ENCODE measurements around the gene ATXN1. TPM values are rescaled to one million over a fixed set of nuclear protein-coding genes. Genes with fewer than 3 reads are reported as not detected.

Gene ATXN1
- total RNA-seq, 1 experiment from 2014 or later, result 8.1 TPM

DNA sequence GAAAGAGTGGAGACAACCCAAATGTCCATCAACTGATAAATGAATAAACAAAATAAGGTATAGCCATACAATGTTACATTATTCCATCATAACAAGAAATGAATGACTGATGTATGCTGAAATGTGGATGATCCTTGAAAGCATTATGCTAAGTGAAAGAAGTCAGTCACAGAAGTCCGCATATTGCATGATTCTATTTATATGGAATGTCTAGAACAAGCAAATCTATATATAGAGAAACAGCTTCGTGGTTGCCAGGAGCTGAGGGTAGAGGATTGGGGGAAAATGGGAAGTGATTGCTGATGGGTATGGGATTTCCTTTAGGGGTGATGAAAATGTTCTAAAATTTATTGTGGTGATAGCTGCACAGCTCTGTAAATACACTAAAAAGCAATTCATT is 196.8 kb downstream of the ATXN1 start:
- no peak for DNase-seq (ENCODE audit: low spot score)
- ChIA-PET CTCF (no interaction called here), POLR2A (no interaction called here)
- Mint-ChIP-seq H3K27me3 (ENCODE audit: low read depth) (no peaks in the 10 kb centered on the region), H3K4me3 (no peak overlapping the region), H3K36me3 (no peaks in the 10 kb centered on the region), H3K4me1 (0 out of 2 replicates have a peak, but pooled peaks cover 3% of the 10 kb centered on the region), H3K9me3 (no peaks in the 10 kb centered on the region), H3K27ac (no peak overlapping the region)
- TF ChIP-seq ZNF281 (CRISPR knock-in tag; IDR thresholded peaks at IDR 0.05) (no peak), NR2C2 (CRISPR knock-in tag; IDR thresholded peaks at IDR 0.05) (no peak), PRRX2 (CRISPR knock-in tag; IDR thresholded peaks at IDR 0.05) (no peak), FOXP1 (CRISPR knock-in tag; IDR thresholded peaks at IDR 0.05; ENCODE audit: borderline replicate concordance) (no peak), JAZF1 (CRISPR knock-in tag; IDR thresholded peaks at IDR 0.05) (no peak), SOX15 (CRISPR knock-in tag; IDR thresholded peaks at IDR 0.05) (no peak), TCF7 (CRISPR knock-in tag; IDR thresholded peaks at IDR 0.05; ENCODE audit: low read depth) (no peak), ZNF425 (CRISPR knock-in tag; conservative IDR thresholded peaks at IDR 0.05) (no peak), NFATC4 (CRISPR knock-in tag; IDR thresholded peaks at IDR 0.05) (no peak), ZNF416 (CRISPR knock-in tag; IDR thresholded peaks at IDR 0.05) (no peak), ZNF671 (CRISPR knock-in tag; IDR thresholded peaks at IDR 0.05) (no peak), ETV6 (CRISPR knock-in tag; IDR thresholded peaks at IDR 0.05) (no peak), CDX4 (CRISPR knock-in tag; IDR thresholded peaks at IDR 0.05; ENCODE audit: borderline replicate concordance) (no peak), MAX (CRISPR knock-in tag; IDR thresholded peaks at IDR 0.05) (no peak), USF1 (CRISPR knock-in tag; IDR thresholded peaks at IDR 0.05) (no peak)
- TF ChIP-seq, protein P1, sequence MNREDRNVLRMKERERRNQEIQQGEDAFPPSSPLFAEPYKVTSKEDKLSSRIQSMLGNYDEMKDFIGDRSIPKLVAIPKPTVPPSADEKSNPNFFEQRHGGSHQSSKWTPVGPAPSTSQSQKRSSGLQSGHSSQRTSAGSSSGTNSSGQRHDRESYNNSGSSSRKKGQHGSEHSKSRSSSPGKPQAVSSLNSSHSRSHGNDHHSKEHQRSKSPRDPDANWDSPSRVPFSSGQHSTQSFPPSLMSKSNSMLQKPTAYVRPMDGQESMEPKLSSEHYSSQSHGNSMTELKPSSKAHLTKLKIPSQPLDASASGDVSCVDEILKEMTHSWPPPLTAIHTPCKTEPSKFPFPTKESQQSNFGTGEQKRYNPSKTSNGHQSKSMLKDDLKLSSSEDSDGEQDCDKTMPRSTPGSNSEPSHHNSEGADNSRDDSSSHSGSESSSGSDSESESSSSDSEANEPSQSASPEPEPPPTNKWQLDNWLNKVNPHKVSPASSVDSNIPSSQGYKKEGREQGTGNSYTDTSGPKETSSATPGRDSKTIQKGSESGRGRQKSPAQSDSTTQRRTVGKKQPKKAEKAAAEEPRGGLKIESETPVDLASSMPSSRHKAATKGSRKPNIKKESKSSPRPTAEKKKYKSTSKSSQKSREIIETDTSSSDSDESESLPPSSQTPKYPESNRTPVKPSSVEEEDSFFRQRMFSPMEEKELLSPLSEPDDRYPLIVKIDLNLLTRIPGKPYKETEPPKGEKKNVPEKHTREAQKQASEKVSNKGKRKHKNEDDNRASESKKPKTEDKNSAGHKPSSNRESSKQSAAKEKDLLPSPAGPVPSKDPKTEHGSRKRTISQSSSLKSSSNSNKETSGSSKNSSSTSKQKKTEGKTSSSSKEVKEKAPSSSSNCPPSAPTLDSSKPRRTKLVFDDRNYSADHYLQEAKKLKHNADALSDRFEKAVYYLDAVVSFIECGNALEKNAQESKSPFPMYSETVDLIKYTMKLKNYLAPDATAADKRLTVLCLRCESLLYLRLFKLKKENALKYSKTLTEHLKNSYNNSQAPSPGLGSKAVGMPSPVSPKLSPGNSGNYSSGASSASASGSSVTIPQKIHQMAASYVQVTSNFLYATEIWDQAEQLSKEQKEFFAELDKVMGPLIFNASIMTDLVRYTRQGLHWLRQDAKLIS (CRISPR knock-in tag; IDR thresholded peaks at IDR 0.05; ENCODE audit: borderline replicate concordance), result no peak
- TF ChIP-seq, protein P2, sequence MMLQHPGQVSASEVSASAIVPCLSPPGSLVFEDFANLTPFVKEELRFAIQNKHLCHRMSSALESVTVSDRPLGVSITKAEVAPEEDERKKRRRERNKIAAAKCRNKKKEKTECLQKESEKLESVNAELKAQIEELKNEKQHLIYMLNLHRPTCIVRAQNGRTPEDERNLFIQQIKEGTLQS (CRISPR knock-in tag; conservative IDR thresholded peaks at IDR 0.05), result no peak
- TF ChIP-seq, protein P3, sequence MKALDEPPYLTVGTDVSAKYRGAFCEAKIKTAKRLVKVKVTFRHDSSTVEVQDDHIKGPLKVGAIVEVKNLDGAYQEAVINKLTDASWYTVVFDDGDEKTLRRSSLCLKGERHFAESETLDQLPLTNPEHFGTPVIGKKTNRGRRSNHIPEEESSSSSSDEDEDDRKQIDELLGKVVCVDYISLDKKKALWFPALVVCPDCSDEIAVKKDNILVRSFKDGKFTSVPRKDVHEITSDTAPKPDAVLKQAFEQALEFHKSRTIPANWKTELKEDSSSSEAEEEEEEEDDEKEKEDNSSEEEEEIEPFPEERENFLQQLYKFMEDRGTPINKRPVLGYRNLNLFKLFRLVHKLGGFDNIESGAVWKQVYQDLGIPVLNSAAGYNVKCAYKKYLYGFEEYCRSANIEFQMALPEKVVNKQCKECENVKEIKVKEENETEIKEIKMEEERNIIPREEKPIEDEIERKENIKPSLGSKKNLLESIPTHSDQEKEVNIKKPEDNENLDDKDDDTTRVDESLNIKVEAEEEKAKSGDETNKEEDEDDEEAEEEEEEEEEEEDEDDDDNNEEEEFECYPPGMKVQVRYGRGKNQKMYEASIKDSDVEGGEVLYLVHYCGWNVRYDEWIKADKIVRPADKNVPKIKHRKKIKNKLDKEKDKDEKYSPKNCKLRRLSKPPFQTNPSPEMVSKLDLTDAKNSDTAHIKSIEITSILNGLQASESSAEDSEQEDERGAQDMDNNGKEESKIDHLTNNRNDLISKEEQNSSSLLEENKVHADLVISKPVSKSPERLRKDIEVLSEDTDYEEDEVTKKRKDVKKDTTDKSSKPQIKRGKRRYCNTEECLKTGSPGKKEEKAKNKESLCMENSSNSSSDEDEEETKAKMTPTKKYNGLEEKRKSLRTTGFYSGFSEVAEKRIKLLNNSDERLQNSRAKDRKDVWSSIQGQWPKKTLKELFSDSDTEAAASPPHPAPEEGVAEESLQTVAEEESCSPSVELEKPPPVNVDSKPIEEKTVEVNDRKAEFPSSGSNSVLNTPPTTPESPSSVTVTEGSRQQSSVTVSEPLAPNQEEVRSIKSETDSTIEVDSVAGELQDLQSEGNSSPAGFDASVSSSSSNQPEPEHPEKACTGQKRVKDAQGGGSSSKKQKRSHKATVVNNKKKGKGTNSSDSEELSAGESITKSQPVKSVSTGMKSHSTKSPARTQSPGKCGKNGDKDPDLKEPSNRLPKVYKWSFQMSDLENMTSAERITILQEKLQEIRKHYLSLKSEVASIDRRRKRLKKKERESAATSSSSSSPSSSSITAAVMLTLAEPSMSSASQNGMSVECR (CRISPR knock-in tag; IDR thresholded peaks at IDR 0.05; ENCODE audit: borderline replicate concordance), result no peak
- ATAC-seq, result no peak

Measured in WTC11 (cell line).